HepG2 (cell line): ENCODE results near the gene ZNF142. TPM values are rescaled to one million over a fixed set of nuclear protein-coding genes. Genes with fewer than 3 reads are reported as not detected.

ENCODE experiments used
- PATZ1 ChIP-seq: sonication (generic); formaldehyde crosslinking; IDR thresholded peaks from 2 replicates; pipeline ENCODE4 v1.4.0; 2020; ENCODE audit warnings: missing genetic modification reagents
- USF2 ChIP-seq, 2 experiments: sonication (generic) in 1 of 2; formaldehyde crosslinking in 1 of 2; IDR thresholded peaks; 2 replicates each; pipeline versions ENCODE4 v1.5.1 to v1.6.1; 2011 to 2020; ENCODE audit warnings: borderline replicate concordance in 1 of 2, low read depth in 1 of 2, low read length in 1 of 2, mild to moderate bottlenecking in 1 of 2, missing genetic modification reagents in 1 of 2, moderate library complexity in 1 of 2
- ZBED4 ChIP-seq: sonication (generic); formaldehyde crosslinking; IDR thresholded peaks from 2 replicates; pipeline ENCODE4 v1.4.0; 2020; ENCODE audit warnings: missing genetic modification reagents, borderline replicate concordance
- ZFYVE20 ChIP-seq: sonication (generic); formaldehyde crosslinking; IDR thresholded peaks from 2 replicates; pipeline ENCODE4 v1.8.0; 2023; ENCODE audit warnings: low read depth, mild to moderate bottlenecking, moderate library complexity, missing genetic modification reagents, borderline replicate concordance
- polyA plus RNA-seq, 8 experiments: library from polyadenylated mRNA; depleted of rRNA in 3 of 8; stranded (reverse) in 7 of 8; unstranded in 1 of 8; fragments of >200 nt; fragmentation: Illumina TruSeq in 4 of 8; extraction: Trizol in 4 of 8; gene quantifications; 2 replicates each; pipeline versions ENCODE4 v1.2.1 to v1.2.3, GENCODE V29; 2011 to 2016; ENCODE audit warnings: low read depth in 4 of 8, missing spikeins in 1 of 8, mixed read lengths in 1 of 8; ENCODE audit not compliant: insufficient read depth in 1 of 8
- total RNA-seq, 5 experiments: library from RNA; depleted of rRNA; stranded (reverse); fragments of >200 nt; fragmentation: Illumina TruSeq; extraction: Trizol; gene quantifications; 2 replicates each; pipeline ENCODE4 v1.2.3, GENCODE V29; 2016; ENCODE audit warnings: low read depth in 1 of 5

Gene ZNF142
- total and polyA plus RNA-seq, 2 of the 13 experiments (the other 11 are each of a cell fraction or from before 2014, with no cell fraction given), result 4.8 to 11.4 TPM

GRCh38 chr2:218708086-218708485 lies 48.7 kb upstream of the ZNF142 start (continued):
- TF ChIP-seq ZBED4 (CRISPR knock-in tag) (no peak), USF2 (IDR thresholded peaks at IDR 0.05; ENCODE audit: low read depth, low read length) (no peak), USF2 (CRISPR knock-in tag; IDR thresholded peaks at IDR 0.05; ENCODE audit: borderline replicate concordance) (no peak), ZFYVE20 (CRISPR knock-in tag) (no peak), PATZ1 (CRISPR knock-in tag) (no peak)
- TF ChIP-seq, all 625 proteins: peak for 0
